LNCaP clone FGC (cell line): ENCODE data around the gene FBRSL1.

Source experiments
- DNase-seq: peaks from one replicate; pipeline ENCODE4 v3.0.0-alpha.2; 2011; ENCODE audit warnings: low read depth
- H3K4me3 ChIP-seq: 2 replicates; pipeline ENCODE4 v1.5.1; 2011; ENCODE audit warnings: mild to moderate bottlenecking, low read depth, low read length, control low read depth
- CTCF ChIP-seq: IDR thresholded peaks from 2 replicates; pipeline ENCODE4 v1.5.1; 2012; ENCODE audit warnings: mild to moderate bottlenecking; ENCODE audit not compliant: control insufficient read depth, insufficient read depth; ENCODE audit errors: extremely low read depth

FBRSL1 gene

GRCh38 chr12:132517740-132518100, 27.8 kb downstream of the FBRSL1 start:
- no peak for TF ChIP-seq CTCF
- DNase-seq, result no peak
- no peak overlapping the region for H3K4me3 ChIP-seq

- H3K4me3 ChIP-seq, result no peak overlapping the region
- no peak for DNase-seq
- TF ChIP-seq CTCF, result no peak
These were observed 28.5 kb downstream of the FBRSL1 start for GRCh38 chr12:132518354-132518992.

- no peak for TF ChIP-seq CTCF
- H3K4me3 ChIP-seq, result no peak overlapping the region
- DNase-seq, result no peak
These were observed 30.7 kb downstream of the FBRSL1 start for GRCh38 chr12:132520421-132521199.

- H3K4me3 ChIP-seq, result no peak overlapping the region
- no peak for TF ChIP-seq CTCF
- DNase-seq, result no peak
These were observed 31.2 kb downstream of the FBRSL1 start for GRCh38 chr12:132521200-132521580.

- no peak for DNase-seq
- H3K4me3 ChIP-seq, result no peak overlapping the region
- TF ChIP-seq CTCF, result no peak
These were observed 31.9 kb downstream of the FBRSL1 start for GRCh38 chr12:132521712-132522292.

- TF ChIP-seq CTCF, result no peak
- DNase-seq, result no peak
- H3K4me3 ChIP-seq, result no peak overlapping the region
These were observed 32.8 kb downstream of the FBRSL1 start for GRCh38 chr12:132522592-132523380.
